ENCODE results near the gene TLR2. TPM values are rescaled to one million over a fixed set of nuclear protein-coding genes. Genes with fewer than 3 reads are reported as not detected.

Gene TLR2
- total RNA-seq, 4 donors from 2014 or later, result 4.3 to 30.0 (median 13.7) TPM

DNA sequence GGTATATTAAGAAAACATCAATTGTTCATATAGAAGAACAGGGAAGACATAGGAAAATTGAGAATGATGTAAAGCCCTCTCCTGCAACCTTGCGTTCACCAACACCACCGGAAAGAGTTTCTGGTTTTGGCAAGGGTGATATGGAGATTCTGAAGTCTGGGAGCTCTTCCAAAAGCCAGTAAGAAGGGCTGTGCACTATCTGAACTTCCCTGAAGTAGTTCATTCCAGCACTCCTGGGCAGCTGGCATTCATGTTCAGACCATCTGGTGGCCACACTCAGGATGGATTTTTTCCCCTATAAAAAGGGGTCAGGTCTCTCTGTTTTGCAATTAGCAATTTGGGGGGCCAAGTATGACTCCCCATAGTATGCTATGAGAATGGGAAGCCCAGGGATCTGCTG lies 15.4 kb upstream of the TLR2 start:
- TF ChIP-seq EP300 (IDR thresholded peaks at IDR 0.05), result no peak
- no peak for TF ChIP-seq CTCF (IDR thresholded peaks at IDR 0.05)
- TF ChIP-seq POLR2A (IDR thresholded peaks at IDR 0.05), result no peak
- TF ChIP-seq POLR2AphosphoS5 (IDR thresholded peaks at IDR 0.05), result no peak
- no peak overlapping the region for H3K4me3 ChIP-seq
- H3K36me3 ChIP-seq, result no peaks in the 10 kb centered on the region
- no peaks in the 10 kb centered on the region for H3K9me3 ChIP-seq
- H3K27me3 ChIP-seq, result no peaks in the 10 kb centered on the region
- ATAC-seq, result no peak
- H3K27ac ChIP-seq, result no peak overlapping the region
- WGBS, 2 donors (ENCODE audit: low coverage in 1 of 2), result 80 to 83% methylated on average over 1 to 2 of the region's 2 CpGs
- no peaks in the 10 kb centered on the region for H3K4me1 ChIP-seq

DNA sequence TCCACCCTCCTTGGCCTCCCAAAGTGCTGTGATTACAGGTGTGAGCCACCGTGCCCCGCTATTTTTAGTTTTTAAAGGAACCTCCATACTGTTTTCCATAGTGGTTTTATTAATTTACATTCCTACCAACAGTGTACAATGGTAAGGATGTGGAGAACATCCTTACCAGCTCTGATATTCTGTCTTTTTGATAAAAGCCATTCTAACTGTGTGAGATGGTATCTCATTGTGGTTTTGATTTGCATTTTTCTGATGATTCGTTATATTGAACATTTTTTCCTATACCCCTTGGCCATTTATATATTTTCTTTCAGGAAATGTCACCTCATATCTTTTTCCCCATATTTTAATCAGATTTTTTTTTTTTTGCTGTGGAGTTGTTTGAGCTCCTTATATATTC lies 14.2 kb upstream of the TLR2 start:
- WGBS, 2 donors (ENCODE audit: low coverage in 1 of 2), result 68 to 69% methylated on average over 2 to 3 of the region's 3 CpGs
- H3K4me3 ChIP-seq, result no peak overlapping the region
- H3K36me3 ChIP-seq, result no peaks in the 10 kb centered on the region
- H3K4me1 ChIP-seq, result no peaks in the 10 kb centered on the region
- no peaks in the 10 kb centered on the region for H3K9me3 ChIP-seq
- TF ChIP-seq EP300 (IDR thresholded peaks at IDR 0.05), result no peak
- TF ChIP-seq POLR2A (IDR thresholded peaks at IDR 0.05), result no peak
- TF ChIP-seq CTCF (IDR thresholded peaks at IDR 0.05), result no peak
- TF ChIP-seq POLR2AphosphoS5 (IDR thresholded peaks at IDR 0.05), result no peak
- no peaks in the 10 kb centered on the region for H3K27me3 ChIP-seq
- ATAC-seq, result no peak
- H3K27ac ChIP-seq, result no peak overlapping the region

GRCh38 chr4:153676486-153676885 lies 7.6 kb upstream of the TLR2 start:
- no peaks in the 10 kb centered on the region for H3K36me3 ChIP-seq
- no peaks in the 10 kb centered on the region for H3K4me1 ChIP-seq
- 77 to 83% methylated on average over 3 to 5 of the region's 5 CpGs for WGBS, 2 donors (ENCODE audit: low coverage in 1 of 2)
- no peaks in the 10 kb centered on the region for H3K27me3 ChIP-seq
- H3K9me3 ChIP-seq, result peaks cover 0 to 8% (median 0%) of the 10 kb centered on the region in 3 donors
- ATAC-seq, result no peak
- H3K4me3 ChIP-seq, result no peak overlapping the region
- TF ChIP-seq POLR2AphosphoS5 (IDR thresholded peaks at IDR 0.05) (no peak), CTCF (IDR thresholded peaks at IDR 0.05) (no peak), POLR2A (IDR thresholded peaks at IDR 0.05) (no peak), EP300 (IDR thresholded peaks at IDR 0.05) (no peak)
- no peak overlapping the region for H3K27ac ChIP-seq

GRCh38 chr4:153676984-153677383 lies 7.1 kb upstream of the TLR2 start:
- Histone ChIP-seq H3K27ac (no peak overlapping the region), H3K9me3 (peaks cover 0 to 8% (median 0%) of the 10 kb centered on the region in 3 donors), H3K4me1 (no peaks in the 10 kb centered on the region), H3K4me3 (no peak overlapping the region), H3K36me3 (no peaks in the 10 kb centered on the region), H3K27me3 (no peaks in the 10 kb centered on the region)
- 0 to 14% methylated on average over 1 of the region's 1 CpG for WGBS, 2 donors (ENCODE audit: low coverage in 1 of 2)
- no peak for TF ChIP-seq CTCF (IDR thresholded peaks at IDR 0.05)
- TF ChIP-seq EP300 (IDR thresholded peaks at IDR 0.05), result no peak
- no peak for TF ChIP-seq POLR2AphosphoS5 (IDR thresholded peaks at IDR 0.05)
- TF ChIP-seq POLR2A (IDR thresholded peaks at IDR 0.05), result no peak
- no peak for ATAC-seq

DNA sequence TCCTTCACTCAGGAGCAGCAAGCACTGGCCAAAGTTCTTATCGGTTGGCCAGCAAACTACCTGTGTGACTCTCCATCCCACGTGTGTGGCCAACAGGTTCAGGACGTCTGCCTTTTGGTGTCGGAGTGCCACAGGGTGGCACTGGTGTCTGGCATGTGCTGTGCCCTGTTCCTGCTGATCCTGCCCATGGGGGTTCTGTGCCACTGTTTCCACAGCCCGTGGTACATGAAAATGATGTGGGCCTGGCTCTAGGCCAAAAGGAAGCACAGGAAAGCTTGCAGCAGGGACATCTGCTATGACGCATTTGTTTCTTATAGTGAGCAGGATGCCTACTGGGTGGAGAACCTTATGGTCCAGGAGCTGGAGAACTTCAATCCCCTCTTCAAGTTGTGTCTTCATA lies 4.6 kb upstream of the TLR2 start:
- H3K27me3 ChIP-seq, result peaks cover 9% of the 10 kb centered on the region
- H3K27ac ChIP-seq, result no peak overlapping the region
- H3K9me3 ChIP-seq, result peaks cover 0 to 8% (median 0%) of the 10 kb centered on the region in 3 donors
- no peak overlapping the region for H3K4me3 ChIP-seq
- 80 to 89% methylated on average over 2 to 3 of the region's 6 CpGs for WGBS, 2 donors (ENCODE audit: low coverage in 1 of 2)
- peaks cover 0 to 10% (median 0%) of the 10 kb centered on the region in 3 donors for H3K4me1 ChIP-seq
- no peaks in the 10 kb centered on the region for H3K36me3 ChIP-seq
- no peak for ATAC-seq
- TF ChIP-seq POLR2AphosphoS5 (IDR thresholded peaks at IDR 0.05), result no peak
- no peak for TF ChIP-seq CTCF (IDR thresholded peaks at IDR 0.05)
- TF ChIP-seq POLR2A (IDR thresholded peaks at IDR 0.05), result no peak
- no peak for TF ChIP-seq EP300 (IDR thresholded peaks at IDR 0.05)

Data from gastroesophageal sphincter (tissue), 4 donors.